ENCODE data around the gene OTX2. TPM values are rescaled to one million over a fixed set of nuclear protein-coding genes. Genes with fewer than 3 reads are reported as not detected.

The OTX2 gene
- total and polyA plus RNA-seq, 2 of the 4 experiments (the other 2 are of a cell fraction): not detected

- Histone ChIP-seq H2AK5ac (ENCODE audit: low read depth, low read length) (no peak overlapping the region), H3K4ac (ENCODE audit: low read depth, low read length) (no peak overlapping the region), H2BK20ac (ENCODE audit: low read depth, low read length) (no peak overlapping the region), H3K27me3 (ENCODE audit: control insufficient read depth, insufficient read depth, low read length) (no peaks in the 10 kb centered on the region), H2BK5ac (ENCODE audit: low read depth, low read length, poor library complexity, severe bottlenecking) (no peak overlapping the region), H4K8ac (ENCODE audit: low read depth in 2 of 2, low read length in 2 of 2) (no peak overlapping the region), H2AK9ac (replicated peaks; ENCODE audit: low read depth, low read length, poor library complexity) (no peak overlapping the region), H4K5ac (ENCODE audit: low read depth, low read length) (no peak overlapping the region), H3K56ac (ENCODE audit: extremely low read depth, insufficient read depth, low read length) (no peak overlapping the region), H3K9me1 (ENCODE audit: insufficient read depth, low read length) (no peaks in the 10 kb centered on the region), H3K9ac (ENCODE audit: low read depth, low read length) (no peak overlapping the region), H2BK120ac (ENCODE audit: low read depth, low read length) (no peak overlapping the region), H2BK15ac (ENCODE audit: low read depth, low read length) (no peak overlapping the region), H3K79me1 (ENCODE audit: low read depth in 1 of 2, low read length in 2 of 2) (no peaks in the 10 kb centered on the region), H3K18ac (ENCODE audit: low read depth, low read length) (no peak overlapping the region), H4K91ac (ENCODE audit: insufficient read depth, low read depth, low read length) (no peak overlapping the region), H3K36me3 (ENCODE audit: control insufficient read depth, insufficient read depth, low read length) (no peaks in the 10 kb centered on the region), H4K20me1 (ENCODE audit: insufficient read depth, low read length) (no peaks in the 10 kb centered on the region), H3K23ac (ENCODE audit: low read depth, low read length) (no peak overlapping the region), H3K4me2 (ENCODE audit: low read depth, low read length) (no peak overlapping the region), H3K4me3 (ENCODE audit: insufficient read depth, low read depth, low read length) (no peak overlapping the region), H3K14ac (replicated peaks; ENCODE audit: low read depth, low read length) (no peak overlapping the region), H2AFZ (replicated peaks; ENCODE audit: low read length, poor library complexity) (no peak overlapping the region), H3K4me1 (ENCODE audit: control insufficient read depth, insufficient read depth, low read length) (no peaks in the 10 kb centered on the region), H3K9me3 (ENCODE audit: control insufficient read depth, insufficient read depth, low read length) (no peaks in the 10 kb centered on the region), H3K27ac (ENCODE audit: insufficient read depth, low read length) (no peak overlapping the region)
- DNase-seq (no peak), ATAC-seq (ENCODE audit: low read depth) (no peak)
- TF ChIP-seq USF2 (IDR thresholded peaks at IDR 0.05; ENCODE audit: low read depth, low read length): no peak
- no peak for TF ChIP-seq RCOR1 (IDR thresholded peaks at IDR 0.05; ENCODE audit: insufficient replicate concordance, low read length)
- TF ChIP-seq ELK1 (IDR thresholded peaks at IDR 0.05; ENCODE audit: borderline replicate concordance, low read depth, low read length): no peak
- no peak for TF ChIP-seq MAZ (IDR thresholded peaks at IDR 0.05; ENCODE audit: borderline replicate concordance, low read depth, low read length)
- TF ChIP-seq RAD21 (IDR thresholded peaks at IDR 0.05; ENCODE audit: low read length): no peak
- no peak for TF ChIP-seq FOS (IDR thresholded peaks at IDR 0.05; ENCODE audit: low read depth, low read length)
- no peak for TF ChIP-seq CEBPB (IDR thresholded peaks at IDR 0.05; ENCODE audit: low read depth, low read length)
- no TSS peak for BruUV-seq (replicated peaks)
- ChIA-PET POLR2A (ENCODE audit: unreplicated experiment) (no interaction called here), CTCF (no interaction called here)
- in situ Hi-C loops (cut with MboI; ENCODE audit: low sequenced_read_pairs) (no loop called here), dilution Hi-C loops (cut with HindIII; ENCODE audit: low sequenced_read_pairs, unreplicated experiment) (no loop called here), intact Hi-C loops (cut with micrococcal nuclease) (no loop called here)
- no CpG with 5 or more reads among the region's 2 CpGs for WGBS, 2 experiments (ENCODE audit: extremely low coverage in 2 of 2, insufficient read length in 1 of 2)
Observed at GRCh38 chr14:56854325-56854724, 44.0 kb upstream of the OTX2 start.

Data from IMR-90 (cell line).